Prostate gland (tissue), 2 donors: Measurements from ENCODE around the gene MIOS.
A peak's percentile ranks its signal among the peaks of the same experiment; 100 is the strongest.

ENCODE experiments used
- POLR2A ChIP-seq: fragments of 450-650 bp; IDR thresholded peaks from one replicate; pipeline ENCODE4 v1.6.1; 2016; ENCODE audit warnings: antibody characterized with exemption, mild to moderate bottlenecking
- POLR2AphosphoS5 ChIP-seq: sonication (generic); formaldehyde crosslinking; IDR thresholded peaks from one replicate; pipeline ENCODE4 v1.6.1; 2017; ENCODE audit warnings: antibody characterized with exemption
- TF ChIP-seq, protein P1 (sequence below), 4 experiments: fragments of 200-600 bp in 2 of 4; fragments of 450-650 bp in 2 of 4; sonication (generic) in 2 of 4; IDR thresholded peaks; 1 replicate in 3 of 4; 2 replicates in 1 of 4; pipeline ENCODE4 v1.5.1; 2016 to 2019; ENCODE audit warnings: antibody characterized with exemption in 4 of 4, mild to moderate bottlenecking in 2 of 4, moderate library complexity in 2 of 4

DNA sequence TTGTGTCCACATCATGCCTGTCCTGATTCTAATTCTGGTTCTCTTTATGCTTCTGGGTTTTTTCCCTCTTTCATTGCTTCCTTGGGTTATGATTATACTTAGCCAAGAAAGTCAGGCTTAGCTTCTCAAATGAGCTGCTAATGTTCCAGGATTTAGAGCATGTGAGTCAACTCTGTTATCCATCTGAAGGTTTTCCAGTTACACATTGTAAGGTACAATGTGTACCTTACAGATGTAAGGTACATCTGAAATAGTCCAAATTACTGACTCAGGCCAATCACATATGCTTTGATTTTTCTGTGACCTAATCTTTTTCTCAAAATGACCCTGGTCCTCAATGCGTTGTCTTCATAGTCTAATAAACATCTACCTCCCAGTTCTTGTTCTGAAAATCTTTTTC is 13.3 kb upstream of the MIOS start:
- TF ChIP-seq, protein P1, sequence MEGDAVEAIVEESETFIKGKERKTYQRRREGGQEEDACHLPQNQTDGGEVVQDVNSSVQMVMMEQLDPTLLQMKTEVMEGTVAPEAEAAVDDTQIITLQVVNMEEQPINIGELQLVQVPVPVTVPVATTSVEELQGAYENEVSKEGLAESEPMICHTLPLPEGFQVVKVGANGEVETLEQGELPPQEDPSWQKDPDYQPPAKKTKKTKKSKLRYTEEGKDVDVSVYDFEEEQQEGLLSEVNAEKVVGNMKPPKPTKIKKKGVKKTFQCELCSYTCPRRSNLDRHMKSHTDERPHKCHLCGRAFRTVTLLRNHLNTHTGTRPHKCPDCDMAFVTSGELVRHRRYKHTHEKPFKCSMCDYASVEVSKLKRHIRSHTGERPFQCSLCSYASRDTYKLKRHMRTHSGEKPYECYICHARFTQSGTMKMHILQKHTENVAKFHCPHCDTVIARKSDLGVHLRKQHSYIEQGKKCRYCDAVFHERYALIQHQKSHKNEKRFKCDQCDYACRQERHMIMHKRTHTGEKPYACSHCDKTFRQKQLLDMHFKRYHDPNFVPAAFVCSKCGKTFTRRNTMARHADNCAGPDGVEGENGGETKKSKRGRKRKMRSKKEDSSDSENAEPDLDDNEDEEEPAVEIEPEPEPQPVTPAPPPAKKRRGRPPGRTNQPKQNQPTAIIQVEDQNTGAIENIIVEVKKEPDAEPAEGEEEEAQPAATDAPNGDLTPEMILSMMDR (IDR thresholded peaks at IDR 0.05): no peak
- TF ChIP-seq POLR2A: no peak
- peak; percentile 91 for TF ChIP-seq POLR2AphosphoS5
